OCI-LY7 (cell line): ENCODE results near the gene MBTPS1. TPM values are rescaled to one million over a fixed set of nuclear protein-coding genes. Genes with fewer than 3 reads are reported as not detected.
A peak's percentile ranks its signal among the peaks of the same experiment; 100 is the strongest.

Experiments
- BruUV-seq: library from RNA; stranded (reverse); fragments of 400-500 nt; replicated peaks from 2 replicates; lab custom pipeline; 2021; lab: Mats Ljungman, UMichigan
- CTCF ChIA-PET: fragments of 300-600 bp; sonication (Branson Sonifier 250); formaldehyde crosslinking; loops from one replicate; lab custom pipeline; 2022; ENCODE audit warnings: antibody characterized with exemption; ENCODE audit not compliant: unreplicated experiment; lab: Charles Lee
- POLR2A ChIA-PET: fragments of 300-600 bp; sonication (Branson Sonifier 250); formaldehyde crosslinking; loops from one replicate; lab custom pipeline; 2022; ENCODE audit warnings: antibody characterized with exemption; lab: Charles Lee
- DNase-seq: peaks from one replicate; pipeline ENCODE4 v3.0.0-alpha.2; 2015; ENCODE audit warnings: low spot score
- H2AFZ ChIP-seq: fragments of 200-600 bp; sonication (generic), shearing (Covaris generic); 2 replicates; pipeline ENCODE4 v1.6.1; 2014; ENCODE audit warnings: mild to moderate bottlenecking, antibody characterized with exemption, low read length, moderate library complexity
- H3K27ac ChIP-seq: fragments of 200-600 bp; sonication (generic); 2 replicates; pipeline ENCODE4 v1.5.1; 2014; ENCODE audit warnings: mixed run types, low read depth, mild to moderate bottlenecking, moderate library complexity, low read length, inconsistent platforms; ENCODE audit not compliant: poor library complexity, severe bottlenecking
- H3K36me3 ChIP-seq: fragments of 200-600 bp; sonication (generic); 2 replicates; pipeline ENCODE4 v1.6.1; 2014; ENCODE audit warnings: mild to moderate bottlenecking, antibody characterized with exemption, low read length, moderate library complexity, mixed read lengths; ENCODE audit not compliant: insufficient read depth
- H3K4me1 ChIP-seq: fragments of 200-600 bp; sonication (generic); 2 replicates; pipeline ENCODE4 v1.5.1; 2014; ENCODE audit warnings: mild to moderate bottlenecking, low read length; ENCODE audit not compliant: insufficient read depth, poor library complexity, severe bottlenecking
- H3K4me2 ChIP-seq: fragments of 200-600 bp; sonication (generic); 2 replicates; pipeline ENCODE4 v1.6.1; 2014; ENCODE audit warnings: mild to moderate bottlenecking, low read length
- H3K4me3 ChIP-seq: fragments of 200-600 bp; sonication (generic); 2 replicates; pipeline ENCODE4 v1.5.1; 2014; ENCODE audit warnings: mild to moderate bottlenecking, low read depth, low read length; ENCODE audit not compliant: poor library complexity, severe bottlenecking
- H3K79me2 ChIP-seq: fragments of 200-600 bp; sonication (generic); 2 replicates; pipeline ENCODE4 v1.6.1; 2016; ENCODE audit warnings: low read depth, mild to moderate bottlenecking, low read length, moderate library complexity, mixed read lengths; ENCODE audit not compliant: insufficient read depth
- H3K9me2 ChIP-seq: fragments of 200-600 bp; sonication (generic); 2 replicates; pipeline ENCODE4 v1.6.1; 2016; ENCODE audit warnings: mild to moderate bottlenecking, low read length, mixed read lengths; ENCODE audit not compliant: insufficient read depth
- H3K9me3 ChIP-seq: fragments of 200-600 bp; sonication (generic); 2 replicates; pipeline ENCODE4 v1.6.1; 2014; ENCODE audit warnings: mild to moderate bottlenecking, mixed run types, low read length, mixed read lengths
- H4K20me1 ChIP-seq: fragments of 200-600 bp; sonication (generic); 2 replicates; pipeline ENCODE4 v1.6.1; 2014; ENCODE audit warnings: mild to moderate bottlenecking, antibody characterized with exemption, low read length, moderate library complexity, mixed read lengths; ENCODE audit not compliant: insufficient read depth
- CTCF ChIP-seq: fragments of 200-600 bp; sonication (generic); conservative IDR thresholded peaks from 2 replicates; pipeline ENCODE4 v1.5.1; 2014; ENCODE audit warnings: mild to moderate bottlenecking, antibody characterized with exemption, low read length, moderate library complexity, mixed read lengths
- EZH2phosphoT487 ChIP-seq: fragments of 200-600 bp; sonication (generic); IDR thresholded peaks from 2 replicates; pipeline ENCODE4 v1.6.1; 2018; ENCODE audit warnings: low read depth, borderline replicate concordance, mild to moderate bottlenecking, mixed run types, antibody characterized with exemption, low read length, moderate library complexity, mixed read lengths
- intact Hi-C: fragments of 100-400 bp; cut with micrococcal nuclease; formaldehyde crosslinking; loops from one replicate; pipeline ENCODE4 v1.10.0; 2022; ENCODE audit not compliant: unreplicated experiment
- total RNA-seq, 2 experiments: library from RNA; depleted of rRNA in 1 of 2; stranded (reverse); fragments of >200 nt in 1 of 2; shearing (Covaris generic) in 1 of 2; gene quantifications; 2 replicates each; pipeline ENCODE4 v1.2.3, GENCODE V29; 2014 to 2022

The MBTPS1 gene
- total RNA-seq, 2 experiments from 2014 or later, result 49.6 to 65.2 TPM

- Histone ChIP-seq H3K9me2 (no peaks in the 10 kb centered on the region), H3K4me3 (peak overlapping the region; percentile 74), H3K4me2 (peak overlapping the region; percentile 98), H3K79me2 (peaks cover 20% of the 10 kb centered on the region), H3K27ac (peak overlapping the region; percentile 50), H2AFZ (peak overlapping the region; percentile 54; the same call in 1 of the 2 replicates), H4K20me1 (0 out of 2 replicates have a peak, but pooled peaks cover 9% of the 10 kb centered on the region), H3K9me3 (no peaks in the 10 kb centered on the region), H3K4me1 (peaks cover 17% of the 10 kb centered on the region), H3K36me3 (peaks cover 4% of the 10 kb centered on the region; the same call in 1 of the 2 replicates)
- no TSS peak for BruUV-seq
- intact Hi-C loops, result no loop called here
- TF ChIP-seq EZH2phosphoT487, result no peak
- no peak for TF ChIP-seq CTCF
- ChIA-PET POLR2A (interaction anchor here (0.6 to 2.0 kb wide), 3 partner anchors 12 to 27 kb away, joined by 3 to 15 read pairs (median 6); partner anchors contain the start of gene MBTPS1), CTCF (interaction anchor here (0.6 kb wide), 1 partner anchor 8 kb away, joined by 4 read pairs; no protein-coding TSS in a partner anchor)
- no peak for DNase-seq
These were observed 27.1 kb upstream of the MBTPS1 start for GRCh38 chr16:84143784-84144199.

GRCh38 chr16:84143081-84143480 is 26.3 kb upstream of the MBTPS1 start:
- intact Hi-C loops, result no loop called here
- DNase-seq, result no peak
- H3K36me3 ChIP-seq, result peaks cover 4% of the 10 kb centered on the region; the same call in 1 of the 2 replicates
- POLR2A ChIA-PET, result interaction anchor here (0.6 to 0.8 kb wide), 3 partner anchors 9 to 92 kb away, joined by 3 read pairs; no protein-coding TSS in a partner anchor
- TF ChIP-seq CTCF, result no peak
- no peak for TF ChIP-seq EZH2phosphoT487
- TSS peak; percentile 59 for BruUV-seq
- H4K20me1 ChIP-seq, result 0 out of 2 replicates have a peak, but pooled peaks cover 9% of the 10 kb centered on the region
- H3K4me1 ChIP-seq, result peaks cover 17% of the 10 kb centered on the region
- H3K4me2 ChIP-seq, result 0 out of 2 replicates have a peak overlapping the region, but pooled peaks have one; percentile 98
- CTCF ChIA-PET, result no interaction called here
- H3K27ac ChIP-seq, result no peak overlapping the region
- no peaks in the 10 kb centered on the region for H3K9me3 ChIP-seq
- no peak overlapping the region for H2AFZ ChIP-seq
- H3K79me2 ChIP-seq, result peaks cover 20% of the 10 kb centered on the region
- no peaks in the 10 kb centered on the region for H3K9me2 ChIP-seq
- no peak overlapping the region for H3K4me3 ChIP-seq

GRCh38 chr16:84141143-84141670 is 24.5 kb upstream of the MBTPS1 start:
- peak overlapping the region; percentile 17; the same call in 1 of the 2 replicates for H3K4me2 ChIP-seq
- no peak overlapping the region for H3K4me3 ChIP-seq
- no peak overlapping the region for H3K27ac ChIP-seq
- peaks cover 17% of the 10 kb centered on the region for H3K4me1 ChIP-seq
- no peaks in the 10 kb centered on the region for H3K9me3 ChIP-seq
- H2AFZ ChIP-seq, result no peak overlapping the region
- TF ChIP-seq EZH2phosphoT487, result no peak
- peak; percentile 73 for TF ChIP-seq CTCF
- H3K9me2 ChIP-seq, result no peaks in the 10 kb centered on the region
- BruUV-seq, result no TSS peak
- CTCF ChIA-PET, result interaction anchor here (0.7 to 1.0 kb wide), 2 partner anchors 8 to 331 kb away, joined by 3 to 4 read pairs; no protein-coding TSS in a partner anchor
- H3K79me2 ChIP-seq, result peaks cover 20% of the 10 kb centered on the region
- POLR2A ChIA-PET, result interaction anchor here (1.6 kb wide), 1 partner anchor 24 kb away, joined by 7 read pairs; the partner anchor contains the start of gene MBTPS1
- H3K36me3 ChIP-seq, result peaks cover 4% of the 10 kb centered on the region; the same call in 1 of the 2 replicates
- 0 out of 2 replicates have a peak, but pooled peaks cover 9% of the 10 kb centered on the region for H4K20me1 ChIP-seq
- intact Hi-C loops, result loop anchor here (1.0 kb wide), 1 partner anchor 56 kb away; no protein-coding TSS in a partner anchor
- DNase-seq, result peak; percentile 69
